H1 (cell line): Measurements from ENCODE around the gene CORO1C. TPM values are rescaled to one million over a fixed set of nuclear protein-coding genes. Genes with fewer than 3 reads are reported as not detected.

Experiments
- CTCF ChIA-PET: fragments of 300-600 bp; sonication (Branson Sonifier 250); formaldehyde crosslinking; loops from one replicate; lab custom pipeline; 2021; ENCODE audit not compliant: partially characterized antibody; lab: Charles Lee
- POLR2A ChIA-PET: fragments of 300-600 bp; sonication (Branson Sonifier 250); formaldehyde crosslinking; loops from one replicate; lab custom pipeline; 2021; ENCODE audit warnings: inconsistent platforms; ENCODE audit not compliant: partially characterized antibody; lab: Charles Lee
- DNase-seq, 2 experiments: peaks; one replicate each; pipeline versions ENCODE4 v3.0.0 to v3.0.0-alpha.2; 2010 to 2022; ENCODE audit warnings: low spot score in 2 of 2, low read depth in 1 of 2, mixed read lengths in 1 of 2
- FAIRE-seq: peaks from 2 replicates; lab custom pipeline; 2011; peaks lifted over from hg19 to GRCh38; lab: Jason Lieb, UNC
- H2AFZ ChIP-seq: 2 replicates; pipeline ENCODE4 v1.8.1; 2012; ENCODE audit warnings: low read length, inconsistent platforms
- H2AK5ac ChIP-seq: 2 replicates; pipeline ENCODE4 v1.6.1; 2013; ENCODE audit warnings: low read depth, low read length
- H2BK120ac ChIP-seq: replicated peaks from 2 replicates; pipeline ENCODE3; 2013; ENCODE audit warnings: low read depth, low read length, inconsistent platforms
- H2BK12ac ChIP-seq: 2 replicates; pipeline ENCODE4 v1.6.1; 2013; ENCODE audit warnings: low read depth, low read length
- H2BK15ac ChIP-seq: 2 replicates; pipeline ENCODE4 v1.6.1; 2013; ENCODE audit warnings: low read length
- H2BK20ac ChIP-seq: 2 replicates; pipeline ENCODE4 v1.6.1; 2013; ENCODE audit warnings: low read length
- H2BK5ac ChIP-seq: 2 replicates; pipeline ENCODE4 v1.6.1; 2013; ENCODE audit warnings: low read depth, low read length
- H3K14ac ChIP-seq: 2 replicates; pipeline ENCODE4 v1.6.1; 2013; ENCODE audit warnings: inconsistent platforms; ENCODE audit not compliant: insufficient read length
- H3K18ac ChIP-seq: 2 replicates; pipeline ENCODE4 v1.6.1; 2013; ENCODE audit warnings: low read length; ENCODE audit errors: extremely low read depth
- H3K23ac ChIP-seq: 2 replicates; pipeline ENCODE4 v1.6.1; 2013; ENCODE audit warnings: inconsistent platforms; ENCODE audit not compliant: insufficient read length
- H3K23me2 ChIP-seq: 2 replicates; pipeline ENCODE4 v1.6.1; 2013; ENCODE audit warnings: low read depth, low read length
- H3K27ac ChIP-seq: 2 replicates; pipeline ENCODE4 v1.6.1; 2011; ENCODE audit warnings: low read depth, low read length, inconsistent platforms
- H3K27me3 ChIP-seq, 4 experiments: replicated peaks in 1 of 4; 1 replicate in 1 of 4; 2 replicates in 3 of 4; pipeline versions ENCODE4 v1.6.1 to v1.8.1; 2011 to 2013; ENCODE audit warnings: low read length in 3 of 4, mild to moderate bottlenecking in 3 of 4, inconsistent platforms in 2 of 4, mixed read lengths in 2 of 4, moderate library complexity in 1 of 4; ENCODE audit not compliant: control insufficient read depth in 3 of 4, insufficient read depth in 3 of 4; ENCODE audit errors: extremely low read depth in 1 of 4
- H3K36me3 ChIP-seq, 4 experiments: 2 replicates each; pipeline versions ENCODE4 v1.6.1 to v1.8.1; 2011 to 2013; ENCODE audit warnings: mild to moderate bottlenecking in 4 of 4, low read length in 3 of 4, moderate library complexity in 2 of 4, control low read depth in 1 of 4, inconsistent platforms in 1 of 4; ENCODE audit not compliant: insufficient read depth in 4 of 4, control insufficient read depth in 2 of 4
- H3K4ac ChIP-seq: replicated peaks from 2 replicates; pipeline ENCODE3; 2013; ENCODE audit warnings: low read length, low read depth, mixed read lengths, inconsistent platforms; ENCODE audit not compliant: insufficient read length
- H3K4me1 ChIP-seq, 4 experiments: replicated peaks in 1 of 4; 1 replicate in 1 of 4; 2 replicates in 3 of 4; pipeline versions ENCODE4 v1.6.1 to v1.8.1; 2011 to 2013; ENCODE audit warnings: low read length in 3 of 4, inconsistent platforms in 2 of 4, mixed read lengths in 1 of 4; ENCODE audit not compliant: insufficient read depth in 4 of 4, control insufficient read depth in 3 of 4
- H3K4me2 ChIP-seq, 2 experiments: 2 replicates each; pipeline versions ENCODE4 v1.6.1 to v1.8.1; 2011 to 2013; ENCODE audit warnings: low read depth in 2 of 2, low read length in 2 of 2, control low read depth in 1 of 2, inconsistent platforms in 1 of 2, mild to moderate bottlenecking in 1 of 2; ENCODE audit not compliant: insufficient read depth in 1 of 2
- H3K4me3 ChIP-seq, 4 experiments: fragments of 200-600, 300-600 bp in 1 of 4; sonication (generic), shearing (Covaris generic), sonication (Bioruptor Twin) in 1 of 4; 2 replicates each; pipeline versions ENCODE4 v1.5.1 to v1.8.1; 2011 to 2016; ENCODE audit warnings: low read length in 4 of 4, low read depth in 3 of 4, control low read depth in 2 of 4, inconsistent platforms in 2 of 4, mild to moderate bottlenecking in 2 of 4, mixed read lengths in 1 of 4, moderate library complexity in 1 of 4; ENCODE audit not compliant: insufficient read depth in 2 of 4; ENCODE audit errors: extremely low read depth in 1 of 4
- H3K56ac ChIP-seq: replicated peaks from 2 replicates; pipeline ENCODE3; 2013; ENCODE audit warnings: low read depth, mild to moderate bottlenecking, mixed read lengths, low read length, inconsistent platforms; ENCODE audit not compliant: insufficient read length
- H3K79me1 ChIP-seq: 2 replicates; pipeline ENCODE4 v1.6.1; 2013; ENCODE audit warnings: low read depth, low read length, control low read depth
- H3K79me2 ChIP-seq, 2 experiments: 2 replicates each; pipeline versions ENCODE4 v1.6.1 to v1.8.1; 2012 to 2013; ENCODE audit warnings: low read length in 2 of 2, mild to moderate bottlenecking in 2 of 2, inconsistent platforms in 1 of 2; ENCODE audit not compliant: insufficient read depth in 2 of 2, control insufficient read depth in 1 of 2
- H3K9ac ChIP-seq, 4 experiments: replicated peaks in 1 of 4; 1 replicate in 1 of 4; 2 replicates in 3 of 4; pipeline versions ENCODE4 v1.6.1 to v1.8.1; 2011 to 2013; ENCODE audit warnings: low read depth in 3 of 4, low read length in 3 of 4, control low read depth in 2 of 4, mild to moderate bottlenecking in 2 of 4, moderate library complexity in 2 of 4, inconsistent platforms in 1 of 4; ENCODE audit errors: extremely low read depth in 1 of 4
- H3K9me3 ChIP-seq, 2 experiments: 2 replicates each; pipeline versions ENCODE4 v1.6.1 to v1.8.1; 2012 to 2013; ENCODE audit warnings: mild to moderate bottlenecking in 2 of 2, moderate library complexity in 2 of 2, control low read depth in 1 of 2, inconsistent platforms in 1 of 2, low read depth in 1 of 2, low read length in 1 of 2, mixed read lengths in 1 of 2; ENCODE audit not compliant: insufficient read depth in 2 of 2
- H4K20me1 ChIP-seq, 2 experiments: replicated peaks in 1 of 2; 2 replicates each; pipeline versions ENCODE3 to v1.8.1; 2011 to 2013; ENCODE audit warnings: inconsistent platforms in 2 of 2, low read length in 2 of 2, mild to moderate bottlenecking in 1 of 2; ENCODE audit not compliant: insufficient read depth in 2 of 2, control insufficient read depth in 1 of 2
- H4K5ac ChIP-seq: 2 replicates; pipeline ENCODE4 v1.6.1; 2013; ENCODE audit warnings: low read length, low read depth, mixed read lengths, inconsistent platforms; ENCODE audit not compliant: insufficient read length
- H4K8ac ChIP-seq: 2 replicates; pipeline ENCODE4 v1.8.0; 2013; ENCODE audit warnings: mild to moderate bottlenecking, moderate library complexity, low read length, inconsistent platforms; ENCODE audit not compliant: insufficient read depth; ENCODE audit errors: extremely low read depth
- H4K91ac ChIP-seq: replicated peaks from 2 replicates; pipeline ENCODE3; 2013; ENCODE audit warnings: low read length, mixed read lengths, inconsistent platforms; ENCODE audit not compliant: insufficient read length
- CBX8 ChIP-seq: fragments of 300-800, 300-1000 bp; sonication (generic); IDR thresholded peaks from 2 replicates; pipeline ENCODE4 v1.7.1; 2016; ENCODE audit warnings: low read depth, low read length, borderline replicate concordance
- CTBP2 ChIP-seq: IDR thresholded peaks from 2 replicates; pipeline ENCODE4 v1.7.0; 2011; ENCODE audit warnings: borderline replicate concordance, mild to moderate bottlenecking, moderate library complexity, mixed read lengths, low read length; ENCODE audit not compliant: insufficient read depth, insufficient read length
- EGR1 ChIP-seq: IDR thresholded peaks from 2 replicates; pipeline ENCODE4 v1.6.1; 2011; ENCODE audit warnings: low read depth, low read length, borderline replicate concordance
- HDAC6 ChIP-seq: IDR thresholded peaks from one replicate; pipeline ENCODE4 v1.7.1; 2012; ENCODE audit warnings: low read depth, mild to moderate bottlenecking, inconsistent platforms, low read length, moderate library complexity
- POLR2A ChIP-seq, 2 experiments: IDR thresholded peaks; 1 replicate in 1 of 2; 2 replicates in 1 of 2; pipeline ENCODE4 v1.6.1; 2011; ENCODE audit warnings: low read depth in 2 of 2, low read length in 2 of 2, mild to moderate bottlenecking in 2 of 2; ENCODE audit errors: control extremely low read depth in 1 of 2
- POLR2AphosphoS5 ChIP-seq: IDR thresholded peaks from 2 replicates; pipeline ENCODE4 v1.6.1; 2011; ENCODE audit warnings: low read depth, low read length
- TAF1 ChIP-seq: IDR thresholded peaks from 2 replicates; pipeline ENCODE4 v1.6.1; 2011; ENCODE audit warnings: mild to moderate bottlenecking, low read depth, low read length
- TEAD4 ChIP-seq: IDR thresholded peaks from 2 replicates; pipeline ENCODE4 v1.6.1; 2012; ENCODE audit warnings: low read depth, low read length, inconsistent platforms, mixed read lengths
- WGBS, 2 experiments: shearing (Covaris generic) in 1 of 2; methylation state at CpG; one replicate each; pipeline versions ENCODE4 v1.1.6 to v1.1.7; 2013 to 2015; ENCODE audit warnings: low lambda C conversion rate in 2 of 2, mixed read lengths in 2 of 2, inconsistent platforms in 1 of 2, low coverage in 1 of 2, missing lambda C conversion rate in 1 of 2; ENCODE audit not compliant: insufficient replicate concordance in 2 of 2, insufficient coverage in 1 of 2, insufficient read length in 1 of 2; ENCODE audit errors: extremely low coverage in 1 of 2, missing lambda C conversion rate in 1 of 2; 5-methylcytosine and 5-hydroxymethylcytosine counted together
- polyA plus RNA-seq, 7 experiments: library from polyadenylated mRNA; depleted of rRNA in 3 of 7; stranded (reverse) in 5 of 7; unstranded in 2 of 7; fragments of >200 nt in 5 of 7; fragments of 200-250 nt in 2 of 7; gene quantifications; 1 replicate in 5 of 7; 2 replicates in 1 of 7; 4 replicates in 1 of 7; pipeline versions ENCODE4 v1.2.1 to v1.2.3, GENCODE V29; 2011 to 2013; ENCODE audit warnings: missing spikeins in 2 of 7, mixed read lengths in 2 of 7
- total RNA-seq: library from RNA; stranded (reverse); fragmentation: NEBNext Ultra II Directional; extraction: Animal tissue kit (Norgen Biotek cat#: 25700); gene quantifications from 2 replicates; pipeline ENCODE4 v1.2.1, GENCODE V29; 2021

The CORO1C gene
- total and polyA plus RNA-seq, 2 of the 8 experiments (the other 6 are each of a cell fraction or from before 2014, with no cell fraction given): 72.7 to 120 TPM

DNA sequence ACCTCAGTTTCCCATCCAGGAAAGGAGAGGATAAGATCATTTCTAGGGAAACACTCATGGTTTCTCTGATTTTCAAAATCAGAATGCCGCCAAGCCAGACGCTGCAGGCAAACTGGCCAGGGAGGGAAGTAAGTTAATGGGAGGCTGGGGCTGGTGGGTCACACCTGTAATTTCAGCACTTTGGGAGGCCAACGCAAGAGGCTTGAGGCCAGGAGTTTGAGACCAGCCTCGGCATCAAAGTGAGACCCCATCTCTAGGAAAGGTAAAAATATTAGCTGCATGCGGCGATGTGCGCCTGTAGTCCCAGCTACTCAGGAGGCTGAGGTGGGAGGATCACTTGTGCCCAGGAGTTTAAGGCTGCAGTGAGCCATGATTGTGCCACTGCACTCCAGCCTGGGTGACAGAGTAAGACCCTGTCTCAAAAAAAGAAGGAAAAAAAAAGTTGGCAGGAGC is 98.2 kb downstream of the CORO1C start:
- no peak overlapping the region for H2BK15ac ChIP-seq
- H4K8ac ChIP-seq: no peak overlapping the region; the same call in 1 of the 2 replicates
- H3K4ac ChIP-seq: no peak overlapping the region
- no peaks in the 10 kb centered on the region for H3K9me3 ChIP-seq
- no peak overlapping the region for H2BK5ac ChIP-seq
- no peak overlapping the region for H4K5ac ChIP-seq
- H2AFZ ChIP-seq: no peak overlapping the region
- H3K27me3 ChIP-seq: no peaks in the 10 kb centered on the region
- H3K4me2 ChIP-seq: no peak overlapping the region
- FAIRE-seq (no peak), DNase-seq (no peak)
- no peak overlapping the region for H2AK5ac ChIP-seq
- H3K9ac ChIP-seq: no peak overlapping the region
- 0 out of 2 replicates have a peak overlapping the region, but pooled peaks have one; percentile 17 for H2BK12ac ChIP-seq
- H3K23ac ChIP-seq: no peak overlapping the region
- no peak overlapping the region for H3K4me3 ChIP-seq
- peaks cover 11 to 35% (median 17%) of the 10 kb centered on the region in 4 experiments for H3K4me1 ChIP-seq
- no peaks in the 10 kb centered on the region for H3K79me1 ChIP-seq
- no peak overlapping the region for H4K91ac ChIP-seq
- no peak overlapping the region for H3K27ac ChIP-seq
- ChIA-PET POLR2A (no interaction called here), CTCF (interaction anchor here (0.7 to 10.0 kb wide), 6 partner anchors 13 to 63 kb away, joined by 3 to 90 read pairs (median 5); no protein-coding TSS in a partner anchor)
- no peak overlapping the region for H2BK20ac ChIP-seq
- no peak for TF ChIP-seq POLR2AphosphoS5
- no peak for TF ChIP-seq CBX8
- TF ChIP-seq TEAD4: no peak
- no peak for TF ChIP-seq EGR1
- no peak for TF ChIP-seq HDAC6
- TF ChIP-seq CTBP2: no peak
- no peak for TF ChIP-seq POLR2A (IDR thresholded peaks at IDR 0.05; ENCODE audit: control extremely low read depth in 1 of 2, low read depth in 2 of 2, low read length in 2 of 2)
- TF ChIP-seq TAF1: no peak
- no peak overlapping the region for H3K14ac ChIP-seq
- H3K56ac ChIP-seq: no peak overlapping the region
- H3K18ac ChIP-seq: no peak overlapping the region
- H3K23me2 ChIP-seq: no peaks in the 10 kb centered on the region
- H2BK120ac ChIP-seq: no peak overlapping the region
- no peaks in the 10 kb centered on the region for H3K79me2 ChIP-seq
- H3K36me3 ChIP-seq: no peaks in the 10 kb centered on the region
- H4K20me1 ChIP-seq: no peaks in the 10 kb centered on the region
- 90% methylated on average over 7 of the region's 7 CpGs; no CpG with 5 or more reads in 1 of the 2 experiments for WGBS, 2 experiments
